ENCODE measurements around the gene KMT2E. TPM values are rescaled to one million over a fixed set of nuclear protein-coding genes. Genes with fewer than 3 reads are reported as not detected.

KMT2E gene
- polyA plus RNA-seq, 4 donors, result 59.8 to 79.9 (median 74.3) TPM

DNA sequence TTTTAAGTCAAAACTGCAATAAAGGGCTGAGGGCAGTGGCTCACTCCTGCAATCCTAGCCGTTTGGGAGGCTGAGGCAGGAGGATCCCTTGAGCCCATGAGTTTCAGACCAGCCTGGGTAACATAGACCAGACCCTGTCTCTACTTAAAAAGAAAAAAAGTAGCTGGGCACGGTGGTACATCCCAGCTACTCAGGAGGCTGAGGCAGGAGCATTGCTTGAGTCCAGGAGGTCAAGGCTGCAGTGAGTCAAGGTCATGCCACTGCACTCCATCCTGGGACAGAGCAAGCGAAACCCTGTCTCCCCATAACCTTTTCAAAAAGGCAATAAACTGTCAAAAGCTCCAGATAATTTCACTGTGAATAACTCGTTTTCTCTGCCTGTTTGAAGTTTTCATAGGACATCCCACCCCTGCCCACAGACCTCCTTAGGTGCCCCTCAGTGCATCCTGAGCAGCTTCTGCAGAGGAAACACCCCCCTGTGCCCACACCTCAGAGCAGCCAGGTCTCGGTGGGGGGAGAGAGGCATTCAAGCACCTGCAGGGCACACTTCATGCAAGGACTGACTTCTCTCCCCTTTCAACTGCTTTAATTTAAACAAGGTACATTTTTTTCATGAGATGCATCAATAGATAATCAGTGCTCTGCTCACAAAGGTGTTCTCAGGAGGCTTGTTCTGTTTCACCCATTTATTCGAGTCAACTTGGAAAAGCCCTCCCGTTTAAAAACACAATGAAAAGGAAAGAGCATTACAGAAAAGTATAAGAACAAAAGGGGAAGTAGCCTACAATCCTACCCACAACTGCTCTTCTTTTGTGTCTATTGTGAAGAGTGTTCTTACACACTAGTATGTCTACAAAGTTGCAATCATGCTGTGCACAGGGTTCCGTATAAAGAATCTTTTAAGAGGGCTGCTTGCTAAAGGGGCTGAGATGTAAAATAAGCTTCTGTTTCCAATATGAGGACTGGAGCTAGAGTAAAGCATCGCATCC lies 104.9 kb downstream of the KMT2E start:
- DNase-seq (ENCODE audit: low read depth in 4 of 4, low spot score in 2 of 4), result no peak

DNA sequence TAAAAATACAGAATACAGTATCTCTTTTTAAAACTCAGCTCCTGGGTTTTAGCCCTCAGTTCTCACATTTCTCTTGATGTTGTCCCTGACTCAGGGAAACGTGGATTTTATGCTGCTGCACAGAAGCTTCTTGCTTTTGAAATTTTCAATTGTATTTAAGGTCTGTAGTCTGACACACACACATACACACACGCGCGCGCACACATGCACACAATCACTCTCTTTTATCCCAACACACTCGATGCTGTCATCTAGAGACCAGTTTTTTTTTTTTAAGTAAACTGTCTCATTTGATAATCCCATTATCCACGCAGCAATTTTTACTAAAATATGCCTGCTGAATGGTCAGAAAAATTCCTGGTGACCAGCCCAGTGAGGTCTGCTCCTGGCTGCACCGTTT lies 108.6 kb downstream of the KMT2E start:
- DNase-seq (ENCODE audit: low read depth in 4 of 4, low spot score in 2 of 4), result no peak

DNA sequence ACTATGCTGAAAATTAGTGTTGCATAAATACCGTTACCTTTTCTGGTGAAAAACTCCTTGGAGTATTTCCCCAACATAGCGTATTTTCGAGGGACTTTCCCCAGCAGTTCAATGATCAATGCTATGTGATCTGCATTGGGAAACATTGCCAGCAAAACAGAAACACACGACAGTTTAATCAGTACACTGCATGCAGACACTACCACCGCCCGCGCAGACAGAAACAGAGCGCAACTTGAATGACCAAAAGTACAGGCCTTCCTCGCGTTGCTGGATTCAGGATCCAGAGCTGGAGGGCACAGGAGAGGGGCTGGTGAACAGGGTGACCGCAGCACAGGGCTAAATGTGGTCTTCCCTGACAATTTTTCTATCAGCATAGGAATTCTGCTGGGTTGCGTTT lies 111.7 kb downstream of the KMT2E start:
- DNase-seq (ENCODE audit: low read depth in 4 of 4, low spot score in 2 of 4), result no peak

DNA sequence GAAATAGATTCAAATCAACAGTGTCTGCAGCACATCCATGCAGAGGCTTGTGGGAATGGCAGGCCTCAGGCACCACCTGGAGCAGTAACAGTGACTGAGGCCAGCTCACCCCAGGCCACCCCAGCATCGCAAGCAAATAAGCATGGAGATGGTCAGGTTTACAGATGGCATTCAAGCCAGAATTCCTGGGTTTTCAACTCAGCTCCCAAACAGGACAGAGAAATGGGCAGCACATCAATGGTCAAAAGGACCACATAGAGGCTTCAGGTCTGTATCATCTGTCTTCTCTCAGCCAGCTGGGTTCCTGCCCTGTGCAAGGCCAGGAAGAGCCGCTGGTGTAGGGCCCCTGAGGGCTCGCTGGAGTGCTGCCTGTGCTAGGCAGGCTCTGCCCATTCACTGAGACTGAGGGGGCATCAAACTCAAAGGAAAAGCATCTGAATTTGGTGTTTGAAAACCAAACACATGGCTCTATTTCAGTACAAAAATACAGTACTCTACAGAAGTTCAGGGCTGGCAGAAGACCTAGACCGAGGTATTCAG lies 112.5 kb downstream of the KMT2E start:
- DNase-seq (ENCODE audit: low read depth in 4 of 4, low spot score in 2 of 4), result no peak

DNA sequence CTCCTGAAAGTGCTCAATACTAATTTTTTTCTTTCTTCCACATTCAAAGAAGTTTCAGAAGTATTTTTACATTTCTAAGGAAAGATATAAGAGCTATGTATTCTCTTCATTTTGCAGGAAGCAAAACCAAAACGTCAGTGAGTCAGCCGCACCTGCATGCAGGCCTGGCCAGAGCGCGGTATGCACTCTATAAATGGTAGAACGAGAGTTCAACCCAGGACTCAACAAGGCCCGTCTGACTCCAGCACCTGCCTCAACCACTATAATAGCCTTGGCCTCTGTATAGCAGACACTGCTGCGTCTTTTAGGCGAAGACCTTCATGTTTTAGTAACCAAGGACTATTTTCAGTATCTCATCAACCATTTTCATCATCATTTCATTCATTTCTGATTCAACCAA lies 113.2 kb downstream of the KMT2E start:
- DNase-seq (ENCODE audit: low read depth in 4 of 4, low spot score in 2 of 4), result no peak

DNA sequence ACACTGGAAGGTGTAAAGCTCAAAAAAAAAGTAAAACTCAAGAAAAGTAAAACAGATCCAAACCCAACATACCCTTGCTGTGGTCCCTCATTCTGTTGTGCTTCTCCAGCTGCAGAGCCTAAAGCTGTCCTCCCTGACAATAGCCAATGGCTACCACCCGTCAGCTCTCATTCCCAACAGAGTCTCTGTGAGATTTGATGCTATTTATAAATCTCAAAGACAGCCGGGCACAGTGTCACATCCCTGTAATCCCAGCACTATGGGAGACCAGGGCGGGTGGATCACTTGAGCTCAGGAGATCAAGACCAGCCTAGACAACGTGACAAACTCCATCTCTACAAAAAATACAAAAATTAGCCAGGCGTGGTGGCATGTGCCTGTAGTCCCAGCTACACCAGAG lies 116.0 kb downstream of the KMT2E start:
- no peak for DNase-seq (ENCODE audit: low read depth in 4 of 4, low spot score in 2 of 4)

DNA sequence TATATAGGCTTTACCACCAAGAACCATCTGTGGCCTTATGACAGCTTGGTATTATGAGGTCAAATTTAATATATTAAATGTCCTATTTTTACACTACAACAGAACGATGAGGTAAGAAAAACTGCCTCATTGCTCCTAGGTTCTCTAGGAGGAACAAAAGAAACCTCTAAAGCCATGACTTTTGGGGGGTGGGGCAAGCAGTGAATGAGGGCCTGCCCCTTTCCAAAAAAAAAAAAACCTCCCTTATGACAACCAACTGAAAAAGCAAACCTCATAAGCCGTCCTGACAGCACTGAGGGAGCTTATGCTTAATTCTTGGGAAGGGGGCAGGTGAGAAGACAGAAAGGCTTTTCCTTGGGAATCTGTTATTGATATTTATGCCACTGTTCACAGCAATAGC lies 116.6 kb downstream of the KMT2E start:
- no peak for DNase-seq (ENCODE audit: low read depth in 4 of 4, low spot score in 2 of 4)

DNA sequence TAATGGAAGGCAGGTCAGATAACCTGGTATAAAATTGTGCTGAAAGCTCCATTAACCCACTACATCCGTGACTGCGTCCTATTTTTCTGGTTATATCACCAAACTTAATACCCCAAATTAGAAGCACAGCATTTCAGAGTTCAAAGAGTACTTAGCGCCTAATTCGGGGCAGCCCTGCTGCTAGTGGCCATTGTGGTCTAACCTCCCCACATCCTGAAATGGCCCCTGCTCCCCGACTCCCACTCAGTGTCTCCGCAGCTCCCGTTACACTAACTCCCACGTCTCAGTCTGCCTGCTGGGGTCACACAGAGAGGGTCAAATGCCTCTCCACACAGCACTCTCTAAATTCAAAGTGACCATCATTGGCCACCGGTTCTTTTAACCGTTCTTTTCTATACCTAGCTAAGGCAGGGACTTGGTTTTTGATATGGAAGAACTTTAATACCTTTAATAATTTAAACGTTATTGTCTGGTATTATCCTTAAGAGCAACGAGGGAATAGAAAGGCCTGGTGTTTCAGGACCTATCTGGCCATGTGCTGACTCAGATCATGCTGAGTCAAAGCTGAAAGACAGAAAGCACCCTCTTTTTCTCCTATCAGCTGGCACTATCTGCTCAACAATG lies 117.1 kb downstream of the KMT2E start:
- DNase-seq (ENCODE audit: low read depth in 4 of 4, low spot score in 2 of 4), result no peak

DNA sequence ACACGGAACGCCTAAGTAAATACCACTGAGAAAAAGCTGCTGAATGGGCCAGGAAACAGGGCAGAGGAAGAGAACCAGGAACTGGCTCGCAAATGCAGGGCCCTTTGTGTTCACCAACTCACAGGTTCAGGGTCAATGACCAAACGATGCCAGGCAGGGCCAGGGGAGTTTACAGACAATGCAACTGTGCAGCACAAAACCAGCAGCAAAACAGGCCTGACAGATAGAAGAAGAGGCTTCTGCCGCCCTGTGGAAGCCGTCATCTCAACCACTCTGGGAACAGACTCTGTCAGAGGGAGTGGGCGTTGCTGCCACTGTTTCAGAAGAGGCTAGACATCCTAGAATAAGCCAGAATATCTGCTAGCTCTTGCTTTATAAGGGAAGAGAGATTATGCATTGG lies 117.9 kb downstream of the KMT2E start:
- no peak for DNase-seq (ENCODE audit: low read depth in 4 of 4, low spot score in 2 of 4)

DNA sequence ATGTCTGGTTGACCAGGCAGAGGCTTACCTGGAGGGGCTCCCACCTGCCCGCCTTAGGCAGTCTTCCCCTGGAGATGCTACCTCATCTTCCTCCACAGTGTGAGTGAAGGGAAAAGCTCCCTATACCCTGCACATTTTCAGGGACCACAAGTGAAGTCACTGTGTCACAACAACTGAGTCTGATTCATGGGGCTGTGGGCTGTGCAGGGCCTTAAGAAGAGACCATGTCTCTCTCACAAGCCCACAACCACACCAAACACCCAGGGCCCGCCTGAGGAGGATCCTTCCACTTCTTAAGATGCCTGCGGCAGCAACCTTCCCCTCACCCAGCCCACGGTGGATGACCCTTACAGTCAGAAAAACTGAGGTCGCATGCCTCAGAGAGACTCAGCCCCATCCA lies 118.3 kb downstream of the KMT2E start:
- DNase-seq (ENCODE audit: low read depth in 4 of 4, low spot score in 2 of 4), result no peak

DNA sequence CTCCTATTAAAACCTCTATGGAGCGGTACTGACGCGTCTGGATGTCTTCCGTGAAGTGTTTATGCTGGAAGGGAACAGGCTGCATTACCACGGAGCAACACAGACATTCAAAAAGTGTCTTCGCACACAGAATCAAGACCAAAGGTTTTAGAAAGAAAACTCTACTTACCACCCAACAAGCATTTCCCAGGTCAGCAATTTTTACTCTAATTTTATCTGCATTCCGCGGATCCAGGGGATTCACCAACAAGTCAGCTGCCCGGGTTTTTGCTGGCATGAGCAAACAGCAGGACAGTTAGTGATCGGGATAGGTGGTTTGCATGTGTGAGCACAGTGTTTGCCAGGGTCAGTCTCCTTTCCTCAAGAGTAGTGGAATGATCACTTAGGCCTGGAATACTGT lies 118.8 kb downstream of the KMT2E start:
- DNase-seq (ENCODE audit: low read depth in 4 of 4, low spot score in 2 of 4), result no peak

DNA sequence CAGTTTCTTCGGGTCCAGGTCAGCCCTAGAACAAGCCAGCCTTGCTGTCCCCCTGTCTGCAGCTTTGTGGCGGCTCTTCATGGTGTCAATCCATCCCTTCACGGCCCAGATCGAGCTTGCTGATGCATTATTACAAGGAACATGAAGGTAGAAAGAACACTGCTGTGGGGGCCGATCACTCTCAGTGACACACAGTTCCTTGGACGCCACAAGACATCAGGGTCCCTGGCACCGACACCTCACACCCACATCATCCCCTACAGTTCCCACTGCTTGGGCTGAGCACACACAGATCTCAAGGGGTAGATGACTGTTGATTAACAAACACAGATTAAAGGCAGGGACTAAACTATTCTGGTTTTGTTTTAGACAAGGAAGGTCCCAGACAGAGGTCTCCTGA lies 119.4 kb downstream of the KMT2E start:
- no peak for DNase-seq (ENCODE audit: low read depth in 4 of 4, low spot score in 2 of 4)

DNA sequence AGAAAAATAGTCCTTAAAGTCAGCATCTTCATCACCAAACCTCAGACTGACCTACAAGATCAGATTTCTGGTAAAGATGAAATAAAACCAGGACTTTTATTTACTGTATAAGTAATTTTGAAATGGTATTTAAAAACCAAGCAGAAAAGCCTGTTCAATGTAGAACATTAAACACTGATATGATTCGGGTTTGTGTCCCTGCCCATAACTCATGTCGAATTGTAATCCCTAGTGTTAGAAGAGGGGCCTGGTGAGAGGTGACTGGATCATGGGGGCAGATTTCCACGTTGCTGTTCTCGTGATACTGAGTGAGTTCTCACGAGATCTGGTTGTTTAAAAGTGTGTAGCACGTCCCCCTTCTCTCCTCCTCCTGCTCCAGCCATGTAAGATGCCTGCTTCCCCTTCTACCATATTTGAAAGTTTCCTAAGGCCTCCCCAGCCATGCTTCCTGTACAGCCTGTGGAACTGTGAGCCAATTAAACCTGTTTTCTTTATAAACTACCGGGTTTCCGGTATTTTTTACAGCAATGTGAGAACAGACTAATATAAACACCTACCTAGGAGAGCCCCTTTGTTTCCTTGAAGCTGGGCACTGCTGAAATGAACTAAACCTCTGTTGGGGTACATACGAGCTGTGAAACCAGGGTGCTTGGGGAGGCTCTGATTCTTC lies 120.1 kb downstream of the KMT2E start:
- DNase-seq (ENCODE audit: low read depth in 4 of 4, low spot score in 2 of 4), result no peak

DNA sequence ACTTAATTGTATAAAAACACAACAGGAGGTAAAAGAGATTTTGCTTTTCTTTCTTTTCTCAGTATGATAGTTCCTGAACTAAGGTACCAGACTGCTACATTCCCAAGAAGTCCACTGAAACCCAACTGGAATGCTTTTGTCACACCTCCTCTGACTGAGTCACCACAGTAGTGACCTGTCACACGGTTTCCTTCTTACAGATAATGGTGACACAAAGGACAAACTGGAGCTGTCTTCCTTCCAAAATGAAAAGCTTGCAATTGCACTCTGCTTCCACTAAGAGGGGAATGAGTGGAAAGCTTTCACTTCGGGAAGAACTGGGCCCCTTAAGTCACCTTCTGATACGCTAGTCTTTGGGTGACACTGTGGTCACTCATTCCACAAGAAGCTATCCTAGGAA lies 122.2 kb downstream of the KMT2E start:
- no peak for DNase-seq (ENCODE audit: low read depth in 4 of 4, low spot score in 2 of 4)

DNA sequence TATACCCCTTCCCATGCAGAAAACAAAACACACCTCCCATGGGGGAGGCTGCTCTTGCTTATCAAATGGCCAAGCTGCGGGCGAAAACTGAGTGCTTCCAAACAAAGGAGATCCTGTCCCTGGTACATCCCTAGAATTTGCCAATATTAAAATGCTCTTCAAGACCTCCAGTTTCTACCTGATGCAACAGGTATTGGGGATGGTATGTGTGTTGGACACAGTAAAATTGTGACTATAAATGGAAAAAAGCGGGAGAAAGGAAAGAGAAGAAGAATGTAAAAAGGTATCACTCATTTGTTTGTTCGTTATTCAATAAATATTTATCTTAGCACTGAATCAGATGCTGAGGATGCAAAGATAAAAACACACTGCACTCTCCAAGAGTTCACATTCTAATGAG lies 123.9 kb downstream of the KMT2E start:
- no peak for DNase-seq (ENCODE audit: low read depth in 4 of 4, low spot score in 2 of 4)

DNA sequence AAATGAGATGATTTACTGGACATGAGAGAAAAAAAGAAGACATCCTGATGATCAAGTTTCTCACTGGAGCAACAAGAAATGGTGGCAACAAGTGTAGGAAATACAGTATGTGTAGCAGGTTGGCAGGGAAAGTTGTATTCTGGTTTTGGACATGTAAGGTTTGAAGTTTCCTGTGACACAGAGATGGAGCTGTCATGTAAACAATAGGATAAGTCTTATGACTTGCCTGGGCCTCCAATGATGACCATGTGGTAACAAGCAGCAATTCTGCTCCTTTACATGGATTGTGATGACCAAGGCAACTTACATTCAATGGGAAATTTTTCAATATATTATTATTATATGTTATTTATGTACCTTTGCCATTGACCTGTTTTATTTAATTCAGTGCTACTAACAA lies 125.4 kb downstream of the KMT2E start:
- no peak for DNase-seq (ENCODE audit: low read depth in 4 of 4, low spot score in 2 of 4)

DNA sequence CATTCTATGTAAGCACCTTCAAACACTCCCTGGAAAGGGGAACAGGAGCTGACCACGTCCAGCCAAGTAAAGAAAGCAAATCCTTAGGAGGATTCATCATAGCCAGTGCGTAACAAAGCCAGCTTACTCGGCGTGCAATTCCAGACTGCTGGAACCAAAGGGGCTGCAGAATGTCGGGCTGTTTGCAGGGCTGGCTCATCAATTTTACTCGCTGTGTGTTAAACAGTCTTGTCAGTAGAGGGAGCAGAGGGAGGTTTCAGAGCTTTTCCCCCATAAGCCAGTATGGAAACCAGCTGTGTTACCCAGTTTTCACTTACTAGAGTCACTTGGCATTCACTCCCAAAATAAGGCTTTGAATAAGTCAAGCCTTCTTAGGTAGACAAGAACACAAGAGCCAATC lies 127.1 kb downstream of the KMT2E start:
- no peak for DNase-seq (ENCODE audit: low read depth in 4 of 4, low spot score in 2 of 4)

DNA sequence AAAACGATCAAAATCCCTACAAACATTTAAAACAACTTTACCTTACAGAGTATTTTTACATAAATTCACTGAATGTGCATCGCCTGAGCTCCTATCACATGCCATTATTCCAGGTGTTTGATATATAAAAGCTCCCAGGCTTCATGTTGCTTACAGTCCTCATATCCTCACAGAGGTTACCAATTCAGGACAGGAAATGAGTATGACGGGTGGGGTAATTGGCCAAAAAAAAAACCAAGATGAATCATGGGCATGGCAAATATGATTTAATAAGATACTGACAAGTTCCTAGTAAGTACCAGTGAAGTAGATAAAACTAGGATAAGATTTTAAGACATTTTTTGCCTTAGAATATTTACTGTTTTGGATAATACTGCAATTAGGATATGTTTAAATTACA lies 135.8 kb downstream of the KMT2E start:
- no peak for DNase-seq (ENCODE audit: low read depth in 4 of 4, low spot score in 2 of 4)

DNA sequence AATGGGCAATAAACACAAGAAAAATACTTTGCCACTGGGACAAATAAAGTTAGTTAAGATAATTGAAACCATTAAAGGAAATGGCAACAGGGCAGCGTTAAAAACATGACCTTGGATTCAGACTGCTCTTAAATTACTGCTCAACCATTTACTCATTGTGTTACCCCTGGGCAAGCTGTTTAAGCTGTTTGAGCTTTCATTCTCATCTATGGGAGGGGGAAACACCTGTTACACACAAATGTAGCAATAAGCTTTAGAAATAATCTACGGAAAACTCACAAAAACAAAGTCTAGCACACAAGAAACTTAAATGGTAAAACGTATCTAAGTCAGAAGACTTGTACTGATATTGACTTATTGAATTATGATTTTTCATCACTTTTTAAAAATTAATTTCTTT lies 137.1 kb downstream of the KMT2E start:
- DNase-seq (ENCODE audit: low read depth in 4 of 4, low spot score in 2 of 4), result no peak

DNA sequence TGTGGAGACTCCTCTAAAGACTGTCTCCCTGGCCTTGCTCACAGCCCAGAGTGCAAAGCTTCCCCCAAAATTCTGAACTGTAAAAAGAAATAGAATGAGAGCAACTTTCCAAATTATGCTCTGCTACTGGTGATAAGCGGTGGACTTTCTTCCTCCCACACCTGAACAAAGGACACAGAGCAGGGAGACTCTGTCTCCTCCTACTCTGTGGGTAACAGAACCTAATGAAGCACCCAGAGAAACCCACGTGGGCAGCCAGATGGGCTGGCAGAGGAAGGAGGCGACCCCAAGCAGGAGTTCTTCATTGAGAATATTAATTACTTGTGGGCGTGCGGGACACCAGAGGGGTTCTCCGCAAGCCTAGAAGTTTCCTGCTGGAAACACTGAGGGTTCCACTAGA lies 139.5 kb downstream of the KMT2E start:
- DNase-seq (ENCODE audit: low read depth in 4 of 4, low spot score in 2 of 4), result no peak

DNA sequence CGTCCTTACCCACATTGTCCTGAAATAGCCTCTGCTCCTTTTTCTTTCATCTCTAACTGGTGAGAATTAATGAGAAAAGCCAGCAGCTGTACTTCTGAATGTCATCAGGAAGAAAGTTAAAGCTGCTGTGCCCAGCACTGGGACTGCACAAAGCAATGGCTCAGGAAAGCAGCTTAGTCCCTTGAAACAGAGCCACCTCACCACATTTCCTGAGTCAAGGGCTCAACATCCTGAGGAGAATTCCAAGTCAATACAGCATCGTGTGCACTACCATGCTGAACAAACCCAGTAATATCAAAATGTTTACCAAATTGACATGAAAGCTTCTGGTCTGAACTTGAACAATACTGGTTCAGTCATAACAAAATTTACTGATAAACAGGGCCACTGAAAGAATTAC lies 140.1 kb downstream of the KMT2E start:
- DNase-seq (ENCODE audit: low read depth in 4 of 4, low spot score in 2 of 4), result no peak

All from left renal cortex interstitium (tissue), 4 donors.